ENCODE measurements around the gene SIRPB1. TPM values are rescaled to one million over a fixed set of nuclear protein-coding genes. Genes with fewer than 3 reads are reported as not detected.
"Not testable (repeated sequence)": the region's sequence is repeated elsewhere in the genome, so short reads cannot be mapped to it uniquely, and the experiment has no call there.

Gene SIRPB1
- total RNA-seq, 1 donor from 2014 or later = 11.6 TPM

GRCh38 chr20:1588533-1589460, 31.0 kb downstream of the SIRPB1 start:
- Histone ChIP-seq H3K4me3 (no peak overlapping the region), H3K9me3 (no peaks in the 10 kb centered on the region), H3K27ac (no peak overlapping the region), H3K27me3 (no peaks in the 10 kb centered on the region), H3K4me1 (no peaks in the 10 kb centered on the region), H3K36me3 (no peaks in the 10 kb centered on the region)
- TF ChIP-seq, protein P1, sequence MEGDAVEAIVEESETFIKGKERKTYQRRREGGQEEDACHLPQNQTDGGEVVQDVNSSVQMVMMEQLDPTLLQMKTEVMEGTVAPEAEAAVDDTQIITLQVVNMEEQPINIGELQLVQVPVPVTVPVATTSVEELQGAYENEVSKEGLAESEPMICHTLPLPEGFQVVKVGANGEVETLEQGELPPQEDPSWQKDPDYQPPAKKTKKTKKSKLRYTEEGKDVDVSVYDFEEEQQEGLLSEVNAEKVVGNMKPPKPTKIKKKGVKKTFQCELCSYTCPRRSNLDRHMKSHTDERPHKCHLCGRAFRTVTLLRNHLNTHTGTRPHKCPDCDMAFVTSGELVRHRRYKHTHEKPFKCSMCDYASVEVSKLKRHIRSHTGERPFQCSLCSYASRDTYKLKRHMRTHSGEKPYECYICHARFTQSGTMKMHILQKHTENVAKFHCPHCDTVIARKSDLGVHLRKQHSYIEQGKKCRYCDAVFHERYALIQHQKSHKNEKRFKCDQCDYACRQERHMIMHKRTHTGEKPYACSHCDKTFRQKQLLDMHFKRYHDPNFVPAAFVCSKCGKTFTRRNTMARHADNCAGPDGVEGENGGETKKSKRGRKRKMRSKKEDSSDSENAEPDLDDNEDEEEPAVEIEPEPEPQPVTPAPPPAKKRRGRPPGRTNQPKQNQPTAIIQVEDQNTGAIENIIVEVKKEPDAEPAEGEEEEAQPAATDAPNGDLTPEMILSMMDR (IDR thresholded peaks at IDR 0.05) = no peak
- intact Hi-C loops (cut with DNase I) = no loop called here
- ATAC-seq = no peak
- no peak for DNase-seq

- Histone ChIP-seq H3K4me1 (no peaks in the 10 kb centered on the region), H3K9me3 (no peaks in the 10 kb centered on the region), H3K27ac (no peak overlapping the region), H3K4me3 (no peak overlapping the region), H3K27me3 (no peaks in the 10 kb centered on the region), H3K36me3 (no peaks in the 10 kb centered on the region)
- DNase-seq (no peak), ATAC-seq (no peak)
- intact Hi-C loops (cut with DNase I) = no loop called here
- TF ChIP-seq, protein P1 (IDR thresholded peaks at IDR 0.05) = no peak
Observed at GRCh38 chr20:1587781-1588532, 31.9 kb downstream of the SIRPB1 start.

DNA sequence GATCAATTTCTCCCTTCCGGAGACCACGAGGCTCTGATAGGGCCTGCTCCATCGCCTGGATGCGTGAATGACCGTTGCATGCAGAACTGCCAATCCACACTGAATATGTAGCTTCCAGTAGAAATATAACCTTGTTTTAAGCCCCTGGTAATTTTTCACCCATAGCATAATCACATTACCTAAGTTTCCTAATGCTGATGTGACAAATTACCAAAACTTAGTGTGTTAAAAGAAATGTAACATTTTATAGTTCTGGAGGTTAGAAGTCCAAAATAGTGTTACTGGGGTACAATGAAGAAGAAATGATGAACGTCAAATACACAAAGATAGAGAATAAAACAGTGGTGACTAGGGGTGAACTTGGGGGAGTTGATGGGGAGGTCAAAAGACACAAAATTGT, 40.3 kb downstream of the SIRPB1 start:
- H3K27me3 ChIP-seq = no peaks in the 10 kb centered on the region
- H3K36me3 ChIP-seq = no peaks in the 10 kb centered on the region
- ATAC-seq (no peak), DNase-seq (no peak)
- H3K27ac ChIP-seq = no peak overlapping the region
- TF ChIP-seq, protein P1 (IDR thresholded peaks at IDR 0.05) = no peak
- H3K9me3 ChIP-seq = no peaks in the 10 kb centered on the region
- no peaks in the 10 kb centered on the region for H3K4me1 ChIP-seq
- intact Hi-C loops (cut with DNase I) = loop anchor here (10.0 kb wide), 1 partner anchor 55 kb away; no protein-coding TSS in a partner anchor
- H3K4me3 ChIP-seq = no peak overlapping the region

DNA sequence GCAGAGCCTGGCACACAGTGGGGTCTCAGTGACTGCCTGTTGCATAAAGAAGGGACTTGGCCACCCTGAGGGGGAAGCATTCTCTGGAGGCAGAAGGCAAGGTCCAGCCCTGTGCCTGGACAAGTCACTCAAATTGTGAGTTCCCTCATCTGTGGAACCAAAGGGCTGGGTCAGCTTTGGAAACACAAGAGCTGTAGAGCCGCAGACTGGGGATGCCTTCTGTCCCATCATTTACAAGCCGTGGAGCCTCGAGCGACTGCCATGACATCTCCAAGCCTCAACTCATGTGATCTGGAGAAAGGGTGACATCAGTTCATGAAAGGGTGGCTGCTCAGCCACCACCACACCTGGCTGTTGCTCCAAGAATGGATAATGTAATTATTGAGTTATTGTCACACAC, 41.9 kb downstream of the SIRPB1 start:
- no peak overlapping the region for H3K4me3 ChIP-seq
- intact Hi-C loops (cut with DNase I) = loop anchor here (10.0 kb wide), 1 partner anchor 57 kb away; no protein-coding TSS in a partner anchor
- H3K9me3 ChIP-seq = no peaks in the 10 kb centered on the region
- DNase-seq (no peak), ATAC-seq (no peak)
- H3K4me1 ChIP-seq = no peaks in the 10 kb centered on the region
- no peaks in the 10 kb centered on the region for H3K36me3 ChIP-seq
- no peak overlapping the region for H3K27ac ChIP-seq
- TF ChIP-seq, protein P1 (IDR thresholded peaks at IDR 0.05) = no peak
- H3K27me3 ChIP-seq = no peaks in the 10 kb centered on the region

GRCh38 chr20:1577313-1577712, 42.5 kb downstream of the SIRPB1 start:
- H3K27ac ChIP-seq, H3K4me1 ChIP-seq, H3K36me3 ChIP-seq, ATAC-seq, H3K9me3 ChIP-seq, H3K27me3 ChIP-seq, DNase-seq, H3K4me3 ChIP-seq: not testable (repeated sequence)
- intact Hi-C loops (cut with DNase I) = loop anchor here (10.0 kb wide), 1 partner anchor 57 kb away; no protein-coding TSS in a partner anchor

DNA sequence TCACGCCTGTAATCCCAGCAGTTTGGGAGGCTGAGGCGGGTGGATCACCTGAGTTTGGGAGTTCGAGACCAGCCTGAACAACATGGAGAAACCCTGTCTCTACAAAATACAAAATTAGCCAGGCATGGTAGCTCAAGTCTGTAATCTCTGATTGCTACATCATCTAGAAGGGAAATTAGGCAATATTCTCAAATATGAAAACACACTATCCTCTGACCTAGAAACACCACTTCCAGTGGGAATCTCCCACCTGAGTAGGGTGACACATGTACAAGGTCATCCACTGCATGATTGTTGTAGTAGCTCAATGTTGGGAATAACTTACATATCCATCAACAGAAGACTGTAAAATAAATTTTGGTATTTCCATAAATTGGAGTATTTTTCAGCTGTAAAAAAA, 43.2 kb downstream of the SIRPB1 start:
- TF ChIP-seq, protein P1 (IDR thresholded peaks at IDR 0.05) = no peak
- Histone ChIP-seq H3K27ac (no peak overlapping the region), H3K4me3 (no peak overlapping the region), H3K9me3 (no peaks in the 10 kb centered on the region), H3K36me3 (no peaks in the 10 kb centered on the region), H3K27me3 (no peaks in the 10 kb centered on the region), H3K4me1 (no peaks in the 10 kb centered on the region)
- intact Hi-C loops (cut with DNase I) = loop anchor here (10.0 kb wide), 1 partner anchor 58 kb away; no protein-coding TSS in a partner anchor
- ATAC-seq = no peak
- DNase-seq = no peak

DNA sequence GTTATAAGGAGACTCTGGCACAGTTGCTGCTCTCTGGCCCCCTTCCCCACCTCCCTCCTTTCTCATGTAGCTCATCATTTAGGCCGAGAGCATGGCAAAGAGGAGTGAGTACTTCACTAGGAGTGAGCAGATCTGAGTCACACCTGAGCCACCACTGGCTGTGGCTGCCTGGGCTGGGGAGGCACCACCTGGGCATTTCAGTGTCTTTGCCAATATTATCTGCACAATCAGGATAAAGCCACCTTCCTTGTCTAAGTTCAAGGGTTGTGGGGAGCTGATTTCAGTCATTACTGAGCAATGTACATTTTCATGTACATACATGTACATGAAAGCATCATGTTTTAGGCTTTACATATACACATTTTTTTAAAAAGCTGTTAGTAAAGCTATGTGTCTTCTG, 43.8 kb downstream of the SIRPB1 start:
- H3K4me3 ChIP-seq, H3K36me3 ChIP-seq, H3K9me3 ChIP-seq, H3K4me1 ChIP-seq, H3K27me3 ChIP-seq, ATAC-seq, DNase-seq, H3K27ac ChIP-seq: not testable (repeated sequence)
- intact Hi-C loops (cut with DNase I) = loop anchor here (10.0 kb wide), 1 partner anchor 59 kb away; no protein-coding TSS in a partner anchor

DNA sequence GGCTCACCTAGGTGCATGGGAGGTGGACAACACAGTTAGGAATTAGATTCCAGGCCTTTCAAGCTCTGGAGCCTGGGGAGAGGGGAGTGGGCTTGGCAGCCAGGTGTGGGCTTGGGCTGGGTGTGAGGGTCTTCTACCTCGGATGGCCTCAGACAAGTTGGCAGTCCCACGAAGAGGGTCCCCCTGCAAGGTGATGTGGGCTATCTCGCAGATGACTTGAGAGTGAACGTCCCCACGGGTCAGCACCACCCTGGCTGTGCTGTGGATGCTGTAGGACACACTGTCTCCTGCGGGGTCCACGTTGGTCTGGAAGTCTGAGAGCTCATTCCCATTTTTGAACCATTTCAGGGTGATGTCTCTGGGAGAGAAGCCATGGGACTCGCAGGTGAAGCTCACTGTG, 48.2 kb downstream of the SIRPB1 start:
- not testable (repeated sequence) for H3K27me3 ChIP-seq, H3K36me3 ChIP-seq, DNase-seq, H3K4me3 ChIP-seq, H3K4me1 ChIP-seq, ATAC-seq, H3K9me3 ChIP-seq, H3K27ac ChIP-seq
- intact Hi-C loops (cut with DNase I) = loop anchor here (10.0 kb wide), 1 partner anchor 63 kb away; no protein-coding TSS in a partner anchor

All from upper lobe of right lung (tissue), 1 donor.